Smooth muscle cell (in vitro differentiated cells): ENCODE data around the gene GALK1. TPM values are rescaled to one million over a fixed set of nuclear protein-coding genes. Genes with fewer than 3 reads are reported as not detected.
"Not testable (repeated sequence)": the region's sequence is repeated elsewhere in the genome, so short reads cannot be mapped to it uniquely, and the experiment has no call there.

Experiments used
- DNase-seq: peaks from one replicate; lab custom pipeline; 2025; ENCODE audit not compliant: unreplicated experiment; lab: John Stamatoyannopoulos, UW
- H2AFZ ChIP-seq: fragments of 200-600 bp; sonication (generic); 2 replicates; pipeline ENCODE4 v1.6.0; 2016; ENCODE audit warnings: antibody characterized with exemption, low read depth, mild to moderate bottlenecking
- H3F3A ChIP-seq: fragments of 200-600 bp; sonication (generic); 2 replicates; pipeline ENCODE4 v1.6.0; 2017; ENCODE audit warnings: antibody characterized with exemption, low read depth
- H3K27ac ChIP-seq: fragments of 200-600 bp; sonication (generic); 2 replicates; pipeline ENCODE4 v1.5.1; 2016; ENCODE audit warnings: low read depth, mild to moderate bottlenecking
- H3K27me3 ChIP-seq: fragments of 200-600 bp; sonication (generic); 2 replicates; pipeline ENCODE4 v1.6.1; 2016; ENCODE audit warnings: low read depth, mild to moderate bottlenecking
- H3K36me3 ChIP-seq: fragments of 200-600 bp; sonication (generic); 2 replicates; pipeline ENCODE4 v1.5.1; 2016; ENCODE audit warnings: low read depth
- H3K4me1 ChIP-seq: fragments of 200-600 bp; sonication (generic); 2 replicates; pipeline ENCODE4 v1.5.1; 2016; ENCODE audit warnings: low read depth
- H3K4me2 ChIP-seq: fragments of 200-600 bp; sonication (generic); 2 replicates; pipeline ENCODE4 v1.6.0; 2016; ENCODE audit warnings: mild to moderate bottlenecking
- H3K4me3 ChIP-seq: fragments of 200-600 bp; sonication (generic); 2 replicates; pipeline ENCODE4 v1.5.1; 2016; ENCODE audit warnings: mild to moderate bottlenecking
- H3K79me2 ChIP-seq: fragments of 200-600 bp; sonication (generic); 2 replicates; pipeline ENCODE4 v1.6.0; 2016; ENCODE audit warnings: low read depth, mild to moderate bottlenecking
- H3K9ac ChIP-seq: fragments of 200-600 bp; sonication (generic); 2 replicates; pipeline ENCODE4 v1.6.0; 2016; ENCODE audit warnings: low read depth
- H3K9me3 ChIP-seq: fragments of 200-600 bp; sonication (generic); replicated peaks from 2 replicates; pipeline ENCODE4 v1.5.1; 2016; ENCODE audit warnings: low read depth
- H4K20me1 ChIP-seq: fragments of 200-600 bp; sonication (generic); 2 replicates; pipeline ENCODE4 v1.6.0; 2016; ENCODE audit warnings: low read depth
- CTCF ChIP-seq: fragments of 200-600 bp; sonication (generic); IDR thresholded peaks from 2 replicates; pipeline ENCODE4 v1.5.1; 2017; ENCODE audit warnings: borderline replicate concordance, mild to moderate bottlenecking, antibody characterized with exemption; ENCODE audit not compliant: insufficient read depth, poor library complexity, severe bottlenecking
- WGBS: methylation state at CpG from one replicate; pipeline ENCODE4 v1.1.7; 2016; ENCODE audit warnings: low lambda C conversion rate; 5-methylcytosine and 5-hydroxymethylcytosine counted together
- polyA plus RNA-seq: library from polyadenylated mRNA; unstranded; fragments of >200 nt; fragmentation: Nextera tagmentation; extraction: Ambion mirVana; gene quantifications from 2 replicates; pipeline ENCODE4 v1.2.1, GENCODE V29; 2016
- total RNA-seq: library from RNA; depleted of rRNA; stranded (reverse); fragments of >200 nt; gene quantifications from 2 replicates; pipeline ENCODE4 v1.2.3, GENCODE V29; 2014

Gene GALK1
- total and polyA plus RNA-seq, 2 experiments from 2014 or later: 31.1 to 108 TPM

DNA sequence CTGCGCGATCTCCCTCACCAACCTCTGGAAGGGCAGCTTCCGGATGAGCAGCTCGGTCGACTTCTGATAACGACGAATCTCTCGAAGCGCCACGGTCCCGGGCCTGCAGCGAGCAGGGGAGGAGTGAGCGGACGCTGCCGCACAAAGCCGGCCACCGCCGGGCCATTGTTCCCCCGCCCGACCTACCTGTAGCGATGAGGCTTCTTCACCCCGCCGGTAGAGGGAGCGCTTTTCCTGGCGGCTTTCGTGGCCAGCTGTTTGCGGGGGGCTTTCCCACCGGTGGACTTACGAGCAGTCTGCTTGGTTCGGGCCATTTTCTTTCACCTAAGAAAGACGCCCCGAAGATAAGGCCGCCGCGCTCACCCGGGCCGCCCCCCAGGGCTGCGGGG lies 13.9 kb upstream of the GALK1 start:
- no peaks in the 10 kb centered on the region for H3K9me3 ChIP-seq
- WGBS: under 1% methylated on average over 37 of the region's 38 CpGs
- H3K4me3 ChIP-seq: peak overlapping the region; percentile 96
- H3K27ac ChIP-seq: peak overlapping the region; percentile 98
- peak overlapping the region; percentile 97 for H3K4me2 ChIP-seq
- no peak for DNase-seq
- H3K36me3 ChIP-seq: no peaks in the 10 kb centered on the region
- H2AFZ ChIP-seq: no peak overlapping the region
- peaks cover 23% of the 10 kb centered on the region for H3K79me2 ChIP-seq
- H4K20me1 ChIP-seq: peaks cover 47% of the 10 kb centered on the region
- no peaks in the 10 kb centered on the region for H3K27me3 ChIP-seq
- H3F3A ChIP-seq: peaks cover 29% of the 10 kb centered on the region
- peak; percentile 54 for TF ChIP-seq CTCF
- peaks cover 19% of the 10 kb centered on the region for H3K4me1 ChIP-seq
- H3K9ac ChIP-seq: peak overlapping the region; percentile 98

GRCh38 chr17:75778066-75778860 lies 13.3 kb upstream of the GALK1 start:
- 11% methylated on average over 19 of the region's 19 CpGs for WGBS
- H3K4me1 ChIP-seq: peaks cover 15% of the 10 kb centered on the region
- not testable (repeated sequence) for H3K27me3 ChIP-seq, H2AFZ ChIP-seq, DNase-seq, H3K36me3 ChIP-seq, H3K9me3 ChIP-seq
- peak overlapping the region; percentile 98 for H3K27ac ChIP-seq
- peak overlapping the region; percentile 98 for H3K9ac ChIP-seq
- H3K4me3 ChIP-seq: peak overlapping the region; percentile 96
- H4K20me1 ChIP-seq: peaks cover 47% of the 10 kb centered on the region
- H3K4me2 ChIP-seq: peak overlapping the region; percentile 97
- peaks cover 23% of the 10 kb centered on the region for H3K79me2 ChIP-seq
- peaks cover 29% of the 10 kb centered on the region for H3F3A ChIP-seq

DNA sequence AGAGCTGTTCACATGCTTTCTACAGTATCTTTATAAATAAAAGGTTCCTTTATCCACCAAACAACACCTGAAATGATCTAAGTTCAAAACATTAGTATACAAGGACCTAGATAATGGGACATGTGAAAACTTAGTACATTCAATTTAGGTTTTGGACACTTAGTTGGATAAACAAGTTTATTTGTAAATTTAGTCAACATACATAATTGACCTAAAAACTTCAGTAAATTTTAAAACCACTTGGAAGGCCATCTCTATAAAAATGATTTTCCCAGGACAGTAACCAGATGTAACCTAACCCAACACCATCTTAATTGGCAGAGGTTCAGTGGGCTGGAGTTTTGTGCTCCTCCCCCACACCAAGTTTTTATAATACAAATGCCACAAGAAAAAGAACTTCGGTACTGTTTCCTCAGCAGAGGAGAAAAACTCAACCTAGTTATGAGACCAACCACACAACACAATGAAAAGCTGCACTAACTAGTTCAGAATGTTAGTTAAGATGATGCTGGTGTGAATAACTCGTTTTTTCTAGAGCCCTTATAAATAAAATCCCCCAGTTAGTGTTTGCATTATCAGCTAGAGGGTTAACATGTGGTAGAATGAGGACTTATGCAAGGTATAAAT lies 12.4 kb upstream of the GALK1 start:
- no peaks in the 10 kb centered on the region for H3K36me3 ChIP-seq
- peak overlapping the region; percentile 97 for H3K4me2 ChIP-seq
- H2AFZ ChIP-seq: no peak overlapping the region
- peak overlapping the region; percentile 98 for H3K9ac ChIP-seq
- no peak for TF ChIP-seq CTCF
- H3K4me3 ChIP-seq: peak overlapping the region; percentile 96
- peak overlapping the region; percentile 98 for H3K27ac ChIP-seq
- H3K9me3 ChIP-seq: no peaks in the 10 kb centered on the region
- peaks cover 47% of the 10 kb centered on the region for H4K20me1 ChIP-seq
- peaks cover 15% of the 10 kb centered on the region for H3K4me1 ChIP-seq
- peaks cover 29% of the 10 kb centered on the region for H3F3A ChIP-seq
- DNase-seq: no peak
- 62% methylated on average over 2 of the region's 2 CpGs for WGBS
- no peaks in the 10 kb centered on the region for H3K27me3 ChIP-seq
- peaks cover 23% of the 10 kb centered on the region for H3K79me2 ChIP-seq

- Histone ChIP-seq H3K4me2 (peak overlapping the region; percentile 97), H3K4me3 (peak overlapping the region; percentile 96), H3K79me2 (peaks cover 23% of the 10 kb centered on the region), H3F3A (peaks cover 29% of the 10 kb centered on the region), H3K9me3 (no peaks in the 10 kb centered on the region), H3K9ac (no peak overlapping the region), H3K36me3 (no peaks in the 10 kb centered on the region), H3K27me3 (no peaks in the 10 kb centered on the region), H3K4me1 (peaks cover 15% of the 10 kb centered on the region), H2AFZ (no peak overlapping the region), H3K27ac (peak overlapping the region; percentile 98), H4K20me1 (peaks cover 47% of the 10 kb centered on the region)
- WGBS: 80% methylated on average over 15 of the region's 15 CpGs
- DNase-seq: no peak
- no peak for TF ChIP-seq CTCF
Measured at GRCh38 chr17:75776386-75777295, 11.6 kb upstream of the GALK1 start.
